Fibroblast of skin of back (primary cell): ENCODE measurements around the gene FTO. TPM values are rescaled to one million over a fixed set of nuclear protein-coding genes. Genes with fewer than 3 reads are reported as not detected.
"Not testable (repeated sequence)": the region's sequence is repeated elsewhere in the genome, so short reads cannot be mapped to it uniquely, and the experiment has no call there.

Experiments
- DNase-seq: peaks from one replicate; pipeline ENCODE4 v3.0.0-alpha.2; 2013
- polyA plus RNA-seq, 2 experiments: library from polyadenylated mRNA; unstranded; fragments of 120-200 nt; gene quantifications; one replicate each; pipeline ENCODE4 v1.2.1, GENCODE V29; 2013; ENCODE audit not compliant: insufficient read length in 2 of 2

Gene FTO
- 41.3 TPM for polyA plus RNA-seq (2013, experiment 1 of 2; ENCODE audit: insufficient read length)
- 45.0 TPM for polyA plus RNA-seq (2013, experiment 2 of 2; ENCODE audit: insufficient read length)

DNA sequence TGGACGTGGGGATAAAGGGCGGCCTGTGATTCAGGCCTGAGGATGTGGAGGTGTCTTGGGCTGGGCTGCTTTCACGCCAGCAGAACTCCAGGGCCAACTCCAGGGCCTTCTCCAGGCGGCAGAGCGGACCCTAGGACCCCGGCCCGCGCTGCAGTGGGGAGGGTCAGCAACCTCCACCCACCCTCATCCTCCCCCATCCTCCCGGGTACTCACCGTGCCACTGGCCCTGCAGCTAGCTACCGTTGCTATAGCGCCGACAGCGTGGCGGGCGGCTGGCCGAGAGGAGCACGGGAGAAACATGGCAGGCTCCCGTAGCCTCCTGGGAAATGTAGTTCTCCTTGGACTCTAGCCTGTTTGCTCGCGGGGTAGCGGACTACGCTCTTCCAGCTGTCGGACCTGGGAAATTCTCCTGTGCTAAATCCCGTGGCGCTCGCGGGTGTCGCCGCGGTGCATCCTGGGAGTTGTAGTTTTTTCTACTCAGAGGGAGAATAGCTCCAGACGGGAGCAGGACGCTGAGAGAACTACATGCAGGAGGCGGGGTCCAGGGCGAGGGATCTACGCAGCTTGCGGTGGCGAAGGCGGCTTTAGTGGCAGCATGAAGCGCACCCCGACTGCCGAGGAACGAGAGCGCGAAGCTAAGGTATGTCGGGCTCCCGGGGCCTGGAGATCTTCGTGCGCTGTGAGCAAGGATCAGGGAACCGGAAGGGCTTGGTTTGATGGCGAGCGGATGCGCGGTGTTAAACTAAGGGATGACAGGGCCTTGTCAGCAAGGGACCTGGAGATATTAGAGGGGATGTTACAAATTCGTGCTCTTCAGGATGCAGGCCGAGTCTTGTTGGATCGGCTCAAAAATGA, at the start of gene FTO, which contains the start of gene RPGRIP1L:
TSS of gene FTO (plus strand) at position 567 of the 855 bp plus-strand sequence.
TSS of gene RPGRIP1L (minus strand) at position 270 of the 855 bp plus-strand sequence. CDS start 3,136 bp downstream, outside the sequence.
- peak; percentile 99 for DNase-seq

DNA sequence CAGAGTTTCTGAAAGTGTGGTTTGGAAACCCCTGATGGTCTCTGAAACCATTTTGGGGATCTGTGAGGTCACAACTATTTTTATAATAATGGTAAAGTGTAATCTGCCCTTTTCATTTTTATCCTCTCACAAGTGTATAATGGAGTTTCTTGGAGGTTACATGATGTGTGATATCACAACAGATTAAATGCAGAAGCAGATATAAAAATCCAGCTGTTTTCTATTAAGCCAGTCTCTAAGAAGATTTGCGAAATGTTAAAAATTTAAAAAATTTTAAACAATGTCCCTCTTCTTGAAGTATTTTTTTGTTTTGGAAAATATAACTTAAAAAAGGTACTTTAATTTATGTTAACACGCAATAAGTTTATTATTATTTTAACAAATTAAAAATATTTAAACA, 49.0 kb upstream of the FTO start:
- DNase-seq = no peak

- DNase-seq = no peak
These were observed 41.9 kb upstream of the FTO start for GRCh38 chr16:53662072-53662471.

DNA sequence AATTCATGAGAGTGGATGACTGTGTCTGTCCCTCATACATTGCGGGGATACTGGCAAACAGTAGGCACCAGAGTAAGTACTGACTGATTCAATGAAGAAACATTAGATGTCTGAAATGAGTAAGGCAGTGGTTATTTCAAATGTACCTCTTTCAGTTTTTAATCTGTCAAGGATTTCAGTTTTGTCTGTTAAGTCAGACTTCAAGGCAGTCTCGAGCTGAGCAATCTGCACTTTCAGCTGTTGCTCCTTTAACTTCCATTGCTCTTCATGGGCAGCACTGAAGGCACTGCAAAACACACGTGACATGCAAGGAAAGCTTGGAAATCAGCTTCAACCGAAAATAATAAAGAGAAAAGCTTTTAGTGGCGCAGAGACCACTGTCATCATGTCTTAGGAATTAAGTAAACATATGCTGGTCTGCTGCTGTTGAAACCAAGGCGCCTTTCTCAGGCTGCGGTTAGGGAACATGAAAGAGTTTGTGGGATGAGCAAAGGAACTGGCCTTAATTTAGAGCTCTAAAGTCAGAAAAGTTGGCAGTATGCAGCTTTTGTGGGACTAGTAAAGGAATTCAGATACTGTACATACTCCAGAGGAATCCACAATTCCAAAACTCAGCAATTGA, 39.1 kb upstream of the FTO start:
- peak; percentile 98 for DNase-seq

- DNase-seq = peak; percentile 35
These were observed 37.1 kb upstream of the FTO start for GRCh38 chr16:53666786-53667415.

- peak; percentile 11 for DNase-seq
These were observed 35.1 kb upstream of the FTO start for GRCh38 chr16:53668869-53669268.

GRCh38 chr16:53672461-53672860, 31.5 kb upstream of the FTO start:
- no peak for DNase-seq

DNA sequence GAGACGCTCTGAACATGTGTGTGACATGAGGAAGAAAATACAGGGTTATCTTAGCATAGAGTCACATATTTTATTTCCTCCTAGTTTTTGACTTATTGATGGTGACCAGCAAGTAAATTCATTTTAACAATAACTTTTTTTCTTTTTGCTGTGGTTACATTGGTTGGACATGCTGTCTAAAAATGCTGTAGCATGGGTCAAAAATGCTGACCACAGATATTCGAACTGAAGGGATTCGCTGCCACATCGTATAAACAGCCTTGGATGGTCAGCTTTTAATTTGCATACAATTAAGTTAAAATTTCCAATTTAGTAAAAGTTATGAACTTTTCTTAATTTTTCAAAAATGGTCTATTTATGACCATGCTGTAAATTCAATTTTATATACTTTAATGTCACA, 30.8 kb upstream of the FTO start:
- DNase-seq = no peak

DNA sequence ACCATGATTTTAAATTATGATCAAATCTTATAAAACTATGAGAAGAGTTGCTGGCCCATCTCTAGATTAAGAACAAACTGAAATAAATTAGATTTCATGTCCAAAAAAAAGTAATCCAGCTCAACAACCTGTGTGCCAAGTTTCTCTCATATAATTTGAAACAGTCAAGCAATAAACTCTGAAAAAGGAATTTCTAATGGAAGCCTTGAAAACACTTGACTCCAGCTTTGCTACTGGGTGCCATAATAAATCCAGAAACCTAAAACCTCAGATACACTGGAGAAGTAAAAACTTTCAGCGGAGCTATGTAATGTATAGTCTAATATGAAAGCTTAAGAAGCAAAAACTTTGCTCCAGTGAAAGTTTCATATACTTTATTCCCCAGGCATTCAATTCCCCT, 25.8 kb upstream of the FTO start:
- DNase-seq = no peak

- DNase-seq = no peak
These were observed 25.1 kb upstream of the FTO start for GRCh38 chr16:53678756-53679343.

DNA sequence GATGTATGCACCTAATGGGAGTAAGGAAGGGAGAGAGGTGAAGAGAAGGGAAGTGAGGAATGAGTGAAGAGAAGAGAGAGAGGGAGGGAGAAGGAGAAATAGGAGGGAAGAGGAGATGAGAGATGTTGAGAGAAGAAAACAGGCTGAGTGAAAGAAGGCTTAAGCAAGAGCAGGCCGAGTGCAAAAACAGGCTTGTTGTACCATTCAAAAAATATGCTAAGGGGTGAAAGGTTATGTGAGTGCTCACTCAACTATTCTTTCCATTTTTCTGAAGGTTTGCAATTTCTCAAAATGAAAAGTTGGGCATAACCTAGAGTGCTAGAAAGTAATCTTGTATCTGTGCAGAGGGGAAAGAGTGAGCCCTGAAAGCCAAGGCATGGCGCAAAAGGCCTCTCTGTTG, 23.2 kb upstream of the FTO start:
- DNase-seq = no peak

DNA sequence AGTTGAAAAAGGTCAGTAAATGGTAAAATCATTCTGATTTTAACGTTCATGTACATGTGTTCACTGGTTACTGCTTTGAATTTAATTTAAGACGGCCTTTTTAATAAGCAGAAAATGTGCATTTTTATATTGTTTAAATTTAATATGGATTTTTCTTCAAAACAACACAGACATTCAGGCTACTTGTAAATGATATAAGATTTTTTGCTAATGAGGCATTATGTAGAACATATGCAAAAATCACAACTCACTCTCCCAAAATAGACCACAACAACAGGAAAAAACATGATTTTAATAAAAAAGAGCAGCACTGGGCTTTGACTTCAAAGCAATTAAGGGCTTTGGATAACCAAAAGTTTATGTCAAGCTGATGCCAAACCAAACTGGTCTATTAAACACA, 22.6 kb upstream of the FTO start:
- no peak for DNase-seq

DNA sequence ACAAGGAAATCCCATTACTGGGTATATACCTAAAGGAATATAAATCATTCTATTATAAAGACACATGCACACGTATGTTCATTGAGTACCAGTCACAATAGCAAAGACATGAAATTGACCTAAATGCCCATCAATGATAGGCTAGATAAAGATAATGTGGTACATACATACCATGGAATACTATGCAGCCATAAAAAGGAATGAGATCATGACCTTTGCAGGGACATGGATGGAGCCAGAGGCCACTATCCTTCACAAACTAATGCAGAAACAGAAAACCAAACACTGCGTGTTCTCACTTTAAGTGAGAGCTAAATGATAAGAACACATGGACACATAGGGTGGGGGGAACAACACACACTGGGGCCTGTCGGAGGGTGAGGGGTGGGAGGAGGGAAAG, 18.6 kb upstream of the FTO start:
- DNase-seq = not testable (repeated sequence)

DNA sequence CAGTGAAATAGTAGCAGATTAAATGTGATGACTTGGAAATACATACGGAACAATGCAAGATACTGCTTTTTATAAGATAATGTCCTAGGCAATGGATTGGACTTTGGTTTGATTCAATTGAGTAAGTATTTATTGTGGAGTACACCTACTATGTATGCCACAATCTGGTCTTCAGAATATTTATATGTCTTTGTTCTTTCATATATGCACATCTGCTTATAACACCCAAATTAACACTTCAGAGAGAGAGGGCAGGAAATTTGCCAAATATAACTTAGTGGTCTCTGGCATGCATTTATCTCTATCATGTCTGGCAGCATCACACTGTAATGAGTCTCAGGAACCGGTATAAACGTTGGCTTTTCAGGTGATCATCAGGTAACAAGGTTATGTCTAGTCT, 17.2 kb upstream of the FTO start:
- DNase-seq = no peak

DNA sequence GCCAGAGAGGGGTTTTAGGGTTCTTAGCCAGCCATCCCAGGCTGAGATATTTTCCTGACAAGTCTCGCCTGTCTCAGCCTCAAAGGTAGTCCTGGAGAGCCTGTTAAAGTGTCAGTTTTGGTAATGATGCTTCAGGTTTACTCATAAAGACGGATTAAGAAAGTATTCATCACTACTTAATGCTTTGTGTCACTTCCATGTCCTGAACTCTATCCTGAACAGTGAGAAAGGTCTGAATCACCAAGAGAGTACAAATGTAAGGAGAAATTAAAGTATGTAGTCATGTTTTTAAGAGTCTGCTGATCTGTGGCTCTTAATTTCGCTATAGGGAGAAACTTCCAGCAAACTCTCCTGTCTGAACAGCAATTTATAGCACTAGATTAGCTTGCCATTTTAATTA, 14.3 kb upstream of the FTO start:
- no peak for DNase-seq

GRCh38 chr16:53690771-53691170, 13.2 kb upstream of the FTO start:
- no peak for DNase-seq

GRCh38 chr16:53692146-53692545, 11.8 kb upstream of the FTO start:
- DNase-seq = peak; percentile 40

- DNase-seq = no peak
These were observed 10.6 kb upstream of the FTO start for GRCh38 chr16:53693320-53693719.

DNA sequence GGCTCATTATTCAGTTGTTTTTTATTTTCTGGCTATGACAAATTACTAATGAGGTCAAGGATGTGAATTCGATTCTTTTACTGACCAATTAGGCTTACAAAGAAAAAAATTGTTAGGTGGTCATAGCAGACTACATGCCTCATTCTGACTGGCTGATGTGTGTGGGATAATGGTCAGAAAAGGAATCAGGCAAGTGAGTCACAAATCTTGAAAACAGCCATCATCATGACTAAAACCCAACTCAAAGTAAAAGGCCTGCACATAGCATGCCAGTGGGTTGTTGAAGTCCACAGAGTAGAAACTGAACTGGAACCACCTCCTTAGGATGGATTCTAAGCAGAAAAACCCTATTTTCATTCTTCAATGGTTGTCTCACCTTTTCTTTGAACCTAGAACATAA, 8.9 kb upstream of the FTO start:
- DNase-seq = peak; percentile 81

GRCh38 chr16:53698271-53698670, 5.7 kb upstream of the FTO start:
- not testable (repeated sequence) for DNase-seq

DNA sequence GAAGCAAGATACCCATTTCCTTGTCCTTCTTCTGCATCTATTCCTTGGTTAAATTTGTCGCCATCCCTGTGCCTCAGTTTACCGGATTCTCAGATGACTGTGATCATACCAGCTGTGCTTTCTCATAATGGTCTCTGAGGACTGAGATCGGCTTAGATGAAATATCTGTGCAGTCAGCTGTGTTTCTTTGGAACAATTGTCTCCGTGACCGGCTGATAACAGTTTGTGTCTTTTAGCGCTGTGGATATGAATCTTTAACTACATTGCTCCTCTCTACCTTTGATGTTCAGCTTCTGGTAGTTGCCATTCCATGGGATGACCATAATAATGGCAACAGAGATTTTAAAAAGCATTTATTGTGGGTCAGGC, 473 bp downstream of the FTO start:
- no peak for DNase-seq

DNA sequence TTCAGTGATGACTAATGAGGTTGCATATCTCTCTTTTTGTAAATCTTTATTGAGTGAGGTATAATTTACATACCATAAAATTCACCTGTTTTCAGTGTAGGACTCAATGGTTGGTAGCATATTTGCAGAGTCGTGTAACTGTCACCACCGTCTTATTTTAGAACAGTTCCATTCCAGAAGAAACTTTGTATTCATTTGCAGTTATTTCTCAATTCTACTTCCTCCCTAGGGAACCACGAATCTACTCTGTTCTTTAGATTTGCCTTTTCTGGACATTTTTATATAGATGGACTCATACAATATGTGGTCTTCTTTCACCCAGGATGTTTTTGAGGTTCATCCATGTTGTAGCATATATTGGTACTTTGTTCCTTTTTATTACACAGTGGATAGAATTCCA, 3.7 kb downstream of the FTO start:
- DNase-seq = no peak

GRCh38 chr16:53708490-53708889, 4.5 kb downstream of the FTO start:
- no peak for DNase-seq
